ENCODE measurements around the gene OLFM2. TPM values are rescaled to one million over a fixed set of nuclear protein-coding genes. Genes with fewer than 3 reads are reported as not detected.

The OLFM2 gene
- total and polyA plus RNA-seq, 2 of the 4 experiments (the other 2 are of a cell fraction): 2.7 to 5.1 TPM

DNA sequence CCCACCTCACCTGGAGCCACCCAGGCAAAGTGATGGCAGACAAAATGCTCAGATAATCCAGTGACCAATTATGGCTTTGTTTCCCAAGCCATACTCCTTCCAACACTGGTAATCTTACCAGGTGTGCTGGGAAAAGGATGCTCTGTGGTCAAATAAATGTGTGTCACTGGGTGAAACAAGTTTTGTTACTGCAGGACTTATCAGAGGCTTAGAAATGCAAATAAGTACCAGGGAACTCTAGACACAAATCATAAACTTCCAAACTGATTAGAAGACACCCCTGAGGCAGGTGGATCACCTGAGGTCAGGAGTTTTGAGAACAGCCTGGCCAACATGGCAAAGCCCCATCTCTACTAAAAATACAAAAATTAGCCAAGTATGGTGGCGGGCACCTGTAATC, 74.8 kb downstream of the OLFM2 start:
- no peak overlapping the region for H2BK20ac ChIP-seq (ENCODE audit: low read depth, low read length)
- H3K79me1 ChIP-seq (ENCODE audit: low read depth in 1 of 2, low read length in 2 of 2): no peaks in the 10 kb centered on the region
- no peak overlapping the region for H3K14ac ChIP-seq (replicated peaks; ENCODE audit: low read depth, low read length)
- H3K23ac ChIP-seq (ENCODE audit: low read depth, low read length): no peak overlapping the region
- H2BK120ac ChIP-seq (ENCODE audit: low read depth, low read length): no peak overlapping the region
- H3K18ac ChIP-seq (ENCODE audit: low read depth, low read length): no peak overlapping the region
- DNase-seq: no peak
- no peaks in the 10 kb centered on the region for H3K4me1 ChIP-seq (ENCODE audit: control insufficient read depth, insufficient read depth, low read length)
- no peaks in the 10 kb centered on the region for H3K9me3 ChIP-seq (ENCODE audit: control insufficient read depth, insufficient read depth, low read length)
- intact Hi-C loops (cut with micrococcal nuclease) (no loop called here), dilution Hi-C loops (cut with HindIII; ENCODE audit: low sequenced_read_pairs, unreplicated experiment) (no loop called here), in situ Hi-C loops (cut with MboI; ENCODE audit: low sequenced_read_pairs) (no loop called here)
- H2AFZ ChIP-seq (replicated peaks; ENCODE audit: low read length, poor library complexity): no peak overlapping the region
- POLR2A ChIA-PET (ENCODE audit: unreplicated experiment): no interaction called here
- H2BK15ac ChIP-seq (ENCODE audit: low read depth, low read length): no peak overlapping the region
- no peak overlapping the region for H3K56ac ChIP-seq (ENCODE audit: extremely low read depth, insufficient read depth, low read length)
- H2AK5ac ChIP-seq (ENCODE audit: low read depth, low read length): no peak overlapping the region
- no peaks in the 10 kb centered on the region for H4K20me1 ChIP-seq (ENCODE audit: insufficient read depth, low read length)
- peaks cover 5% of the 10 kb centered on the region; the same call in 1 of the 2 replicates for H3K36me3 ChIP-seq (ENCODE audit: control insufficient read depth, insufficient read depth, low read length)
- H4K5ac ChIP-seq (ENCODE audit: low read depth, low read length): no peak overlapping the region
- no peak overlapping the region for H2BK5ac ChIP-seq (ENCODE audit: low read depth, low read length, poor library complexity, severe bottlenecking)
- H2AK9ac ChIP-seq (replicated peaks; ENCODE audit: low read depth, low read length, poor library complexity): no peak overlapping the region
- no peak overlapping the region for H3K4ac ChIP-seq (ENCODE audit: low read depth, low read length)
- no peak for ATAC-seq (ENCODE audit: low read depth)
- no CpG with 5 or more reads among the region's 1 CpG for WGBS, 2 experiments (ENCODE audit: extremely low coverage in 2 of 2, insufficient read length in 1 of 2)
- H4K91ac ChIP-seq (ENCODE audit: insufficient read depth, low read depth, low read length): no peak overlapping the region
- H3K27me3 ChIP-seq (ENCODE audit: control insufficient read depth, insufficient read depth, low read length): no peaks in the 10 kb centered on the region
- no peak overlapping the region for H3K4me3 ChIP-seq (ENCODE audit: insufficient read depth, low read depth, low read length)
- no peak overlapping the region for H4K8ac ChIP-seq (ENCODE audit: low read depth in 2 of 2, low read length in 2 of 2)
- CTCF ChIA-PET: no interaction called here
- no peak overlapping the region for H3K4me2 ChIP-seq (ENCODE audit: low read depth, low read length)
- H3K9ac ChIP-seq (ENCODE audit: low read depth, low read length): no peak overlapping the region
- 0 out of 2 replicates have a peak, but pooled peaks cover 3% of the 10 kb centered on the region for H3K9me1 ChIP-seq (ENCODE audit: insufficient read depth, low read length)
- no peak overlapping the region for H3K27ac ChIP-seq (ENCODE audit: insufficient read depth, low read length)
- TF ChIP-seq MAZ (IDR thresholded peaks at IDR 0.05; ENCODE audit: borderline replicate concordance, low read depth, low read length) (no peak), RAD21 (IDR thresholded peaks at IDR 0.05; ENCODE audit: low read length) (no peak), CHD1 (IDR thresholded peaks at IDR 0.05; ENCODE audit: low read depth, low read length) (no peak), POLR2A (IDR thresholded peaks at IDR 0.05; ENCODE audit: low read depth, low read length) (no peak)
- no TSS peak for BruUV-seq (replicated peaks)
